Stimulated activated CD4-positive, alpha-beta T cell treated with anti-CD3 and anti-CD28 coated beads, Interleukin-12 subunit alpha, Interleukin-12 subunit beta, amount 100 ng/mL, for 24 hours (primary cell): ENCODE measurements around the gene RPH3AL.
"Not testable (repeated sequence)": the region's sequence is repeated elsewhere in the genome, so short reads cannot be mapped to it uniquely, and the experiment has no call there.

Experiments used
- DNase-seq, 2 experiments: peaks; one replicate each; pipeline ENCODE4 v3.0.0-alpha.2; 2020; ENCODE audit warnings: low read depth in 2 of 2

Gene RPH3AL

DNA sequence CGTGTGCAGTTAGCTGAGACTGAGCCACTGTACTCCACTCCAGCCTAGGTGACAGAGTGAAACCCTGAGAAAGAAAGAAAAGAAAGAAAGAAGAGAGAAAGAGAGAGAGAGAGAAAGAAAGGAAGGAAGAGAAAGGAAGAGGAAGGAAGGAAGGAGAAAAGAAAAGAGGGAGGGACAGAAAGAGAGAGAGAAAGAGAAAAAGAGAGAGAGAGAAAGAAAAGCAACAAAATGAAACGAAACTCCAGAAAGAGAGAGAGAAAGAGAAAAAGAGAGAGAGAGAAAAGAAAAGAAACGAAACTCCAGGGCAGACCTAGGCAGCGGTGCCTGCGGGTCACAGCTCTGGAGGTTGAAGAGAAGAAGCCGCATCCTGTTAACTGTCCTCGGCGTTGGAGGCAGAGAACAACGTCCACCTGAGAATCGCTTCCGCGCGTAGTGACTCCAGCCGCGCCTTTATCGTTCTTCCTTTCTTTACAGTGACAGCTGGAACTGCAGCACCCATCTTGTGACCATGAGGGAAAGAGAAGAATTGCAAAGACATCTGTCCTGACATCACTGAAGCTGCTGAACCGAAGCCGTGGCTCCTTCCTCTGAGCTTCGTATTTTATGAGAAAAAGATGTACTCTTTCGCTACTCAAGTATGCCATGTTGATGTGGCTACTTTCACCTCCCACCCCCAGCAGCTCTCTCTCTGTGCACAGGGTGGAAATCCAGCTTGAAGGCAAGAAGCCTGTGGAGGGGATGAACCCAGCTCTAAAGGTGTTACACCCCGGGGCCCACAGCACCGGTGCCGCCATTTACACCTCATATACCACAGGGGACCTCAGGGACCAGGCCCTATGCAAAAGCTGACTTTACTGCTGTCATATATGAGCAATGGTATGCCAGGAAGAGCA is 114.3 kb downstream of the RPH3AL start:
- DNase-seq = no peak

DNA sequence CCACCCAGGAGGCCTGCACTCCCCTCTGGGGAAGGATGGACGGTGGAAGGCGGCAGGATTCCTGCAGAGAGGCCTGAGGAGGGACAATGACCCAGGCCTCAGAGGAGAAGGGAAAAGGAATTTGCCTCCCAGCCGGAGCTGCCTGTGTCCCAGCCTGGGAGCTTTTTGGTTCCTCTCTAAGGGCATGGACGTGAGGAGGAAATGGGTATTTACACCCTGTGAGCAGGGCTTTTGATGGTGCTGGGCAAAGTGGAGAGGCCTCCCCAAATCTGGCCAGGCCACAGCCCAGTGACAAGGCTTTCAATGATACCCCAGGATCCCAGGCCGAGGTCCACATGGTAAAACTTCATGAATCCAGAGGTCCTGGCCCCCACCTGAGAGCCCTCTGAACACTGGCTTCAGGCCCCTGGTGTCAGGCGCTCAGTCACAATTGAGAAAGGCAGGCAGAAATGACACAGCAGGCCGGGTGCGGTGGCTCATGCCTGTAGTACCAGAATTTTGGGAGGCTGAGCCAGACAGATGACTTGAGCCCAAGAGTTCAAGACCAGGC is 115.1 kb downstream of the RPH3AL start:
- no peak for DNase-seq

DNA sequence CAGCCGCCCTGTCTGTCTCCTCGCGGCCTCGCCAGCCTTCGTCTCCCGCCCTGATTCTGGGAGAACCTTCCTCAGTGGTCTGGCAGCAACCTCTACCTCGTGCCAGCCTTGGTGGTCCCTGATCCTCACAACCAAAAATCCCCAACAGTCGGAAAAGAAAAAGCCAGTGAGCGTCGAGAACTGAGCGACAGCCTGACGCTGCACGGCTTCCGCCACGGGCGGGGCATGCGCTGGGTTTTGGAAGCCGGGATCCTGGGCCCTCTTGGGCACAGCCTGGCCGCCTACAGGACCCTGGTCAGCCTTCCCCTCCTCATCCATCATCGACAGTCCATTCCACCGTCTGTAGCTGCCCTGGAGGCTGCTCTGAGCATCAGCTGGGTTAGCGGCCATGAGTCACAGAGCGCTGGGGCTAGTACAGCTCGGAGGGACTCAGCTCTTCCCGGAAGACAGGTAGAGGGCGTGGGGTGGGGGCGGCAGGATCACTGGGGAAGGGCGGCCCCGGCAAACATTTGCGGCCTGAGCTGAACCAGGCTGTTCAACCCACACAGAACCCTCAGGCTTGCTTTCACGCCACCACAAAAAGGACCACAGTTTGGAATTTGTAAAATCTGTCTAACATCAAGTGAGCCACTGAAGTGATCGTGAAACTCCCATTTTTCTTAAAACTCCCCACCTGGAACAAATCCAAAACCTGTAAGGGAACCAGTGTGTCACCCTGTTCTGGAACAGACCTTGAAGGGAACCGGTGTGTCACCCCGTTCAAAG is 115.8 kb downstream of the RPH3AL start:
- DNase-seq = no peak

DNA sequence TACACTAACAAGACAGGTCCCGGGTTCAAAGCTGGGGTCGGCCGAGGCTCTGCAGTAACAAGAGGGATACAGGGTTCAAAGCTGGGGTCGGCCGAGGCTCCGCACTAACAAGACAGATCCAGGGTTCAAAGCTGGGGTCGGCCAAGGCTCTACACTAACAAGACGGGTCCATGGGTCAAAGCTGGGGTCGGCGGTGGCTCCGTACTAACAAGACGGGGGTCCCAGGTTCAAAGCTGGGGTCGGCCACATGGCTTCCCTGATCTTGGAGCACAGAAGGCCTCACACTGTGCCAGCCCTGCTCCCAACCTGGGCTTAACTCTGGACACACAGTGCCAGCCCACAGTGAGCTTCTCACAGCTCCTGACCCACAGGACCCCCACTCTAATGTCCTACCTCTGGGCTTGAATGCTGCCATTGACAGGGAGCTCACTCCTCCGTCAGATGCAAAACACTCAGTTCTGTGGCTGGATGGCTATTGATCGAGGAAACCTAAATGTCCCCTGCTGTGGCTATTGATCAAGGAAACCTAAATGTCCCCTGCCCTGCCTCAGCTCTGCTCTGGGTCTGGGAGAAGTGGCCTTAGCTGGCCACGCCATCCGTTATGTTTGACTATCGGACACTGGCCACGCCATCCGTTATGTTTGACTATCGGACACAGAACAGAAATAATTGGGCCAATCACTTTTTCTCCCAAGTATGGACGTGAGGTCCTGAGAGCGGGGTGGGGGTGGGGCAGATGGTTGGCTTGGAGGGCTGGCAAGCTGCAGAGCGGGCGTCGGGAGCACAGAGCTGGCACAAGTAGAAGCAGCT is 116.6 kb downstream of the RPH3AL start:
- DNase-seq = no peak

DNA sequence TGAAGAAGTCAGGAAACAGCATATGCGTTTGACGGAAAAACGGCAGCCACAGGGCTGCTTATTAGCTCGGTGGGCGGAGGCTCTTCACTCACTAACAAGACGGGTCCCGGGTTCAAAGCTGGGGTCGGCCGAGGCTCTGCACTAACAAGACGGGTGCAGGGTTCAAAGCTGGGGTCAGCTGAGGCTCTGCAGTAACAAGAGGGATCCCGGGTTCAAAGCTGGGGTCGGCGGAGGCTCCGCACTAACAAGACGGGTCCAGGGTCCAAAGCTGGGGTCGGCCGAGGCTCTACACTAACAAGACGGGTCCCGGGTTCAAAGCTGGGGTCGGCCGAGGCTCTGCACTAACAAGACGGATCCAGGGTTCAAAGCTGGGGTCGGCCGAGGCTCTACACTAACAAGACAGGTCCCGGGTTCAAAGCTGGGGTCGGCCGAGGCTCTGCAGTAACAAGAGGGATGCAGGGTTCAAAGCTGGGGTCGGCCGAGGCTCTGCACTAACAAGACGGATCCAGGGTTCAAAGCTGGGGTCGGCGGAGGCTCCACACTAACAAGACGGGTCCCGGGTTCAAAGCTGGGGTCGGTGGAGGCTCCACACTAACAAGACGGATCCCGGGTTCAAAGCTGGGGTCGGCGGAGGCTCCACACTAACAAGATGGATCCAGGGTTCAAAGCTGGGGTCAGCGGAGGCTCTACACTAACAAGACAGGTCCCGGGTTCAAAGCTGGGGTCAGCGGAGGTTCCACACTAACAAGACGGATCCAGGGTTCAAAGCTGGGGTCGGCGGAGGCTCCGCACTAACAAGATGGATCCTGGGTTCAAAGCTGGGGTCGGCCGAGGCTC is 117.4 kb downstream of the RPH3AL start:
- not testable (repeated sequence) for DNase-seq

DNA sequence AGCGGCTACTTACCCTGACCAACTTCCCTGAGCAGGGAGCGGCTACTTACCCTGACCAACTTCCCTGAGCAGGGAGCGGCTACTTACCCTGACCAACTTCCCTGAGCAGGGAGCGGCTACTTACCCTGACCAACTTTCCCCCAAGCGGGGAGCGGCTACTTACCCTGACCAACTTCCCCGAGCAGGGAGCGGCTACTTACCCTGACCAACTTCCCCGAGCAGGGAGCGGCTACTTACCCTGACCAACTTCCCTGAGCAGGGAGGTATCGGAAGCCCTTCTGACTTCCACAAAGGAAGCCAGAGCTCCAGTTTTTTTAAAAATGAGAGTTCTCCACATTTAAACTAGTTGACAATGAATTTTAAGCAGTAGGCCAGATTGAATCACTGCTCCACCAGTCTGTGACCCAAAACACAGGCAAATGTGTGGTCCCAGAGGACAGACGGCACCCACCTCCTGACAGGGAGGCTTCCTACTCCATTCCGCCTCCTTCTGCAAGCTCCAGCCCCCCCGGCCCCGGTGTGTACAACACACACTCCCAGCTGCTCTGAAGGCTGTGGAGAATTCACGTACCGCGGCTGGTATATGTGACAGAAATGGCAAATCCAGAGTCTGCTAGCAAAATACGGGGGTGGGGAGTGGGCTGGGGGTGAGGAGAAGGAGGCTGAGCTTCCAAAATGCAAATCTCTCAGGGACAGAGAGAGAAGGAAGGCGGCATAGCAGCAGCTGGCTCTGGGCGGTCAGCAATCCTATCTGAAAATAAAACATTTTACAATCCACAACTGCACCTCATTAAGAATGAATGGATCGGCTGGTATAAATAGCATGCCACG is 118.2 kb downstream of the RPH3AL start:
- DNase-seq = not testable (repeated sequence)

DNA sequence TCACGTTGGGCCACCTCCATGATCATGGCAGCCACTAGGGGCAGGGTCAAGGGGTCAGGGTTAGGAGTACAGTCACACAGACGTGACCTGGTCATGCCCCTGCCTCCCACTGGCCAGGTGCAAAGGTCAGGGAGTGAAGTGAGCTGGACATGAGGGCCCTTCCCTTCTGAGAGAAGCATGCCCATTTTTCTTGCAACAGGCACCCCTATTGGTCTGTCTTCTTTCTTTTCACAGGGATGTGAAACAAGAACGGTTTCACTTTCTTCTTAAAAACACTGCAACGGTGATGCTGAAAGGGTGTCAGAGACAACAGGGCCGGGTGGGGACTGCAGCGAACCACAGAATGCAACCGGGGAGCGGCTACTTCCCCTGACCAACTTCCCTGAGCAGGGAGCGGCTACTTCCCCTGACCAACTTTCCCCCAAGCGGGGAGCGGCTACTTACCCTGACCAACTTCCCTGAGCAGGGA is 119.1 kb downstream of the RPH3AL start:
- DNase-seq = no peak

DNA sequence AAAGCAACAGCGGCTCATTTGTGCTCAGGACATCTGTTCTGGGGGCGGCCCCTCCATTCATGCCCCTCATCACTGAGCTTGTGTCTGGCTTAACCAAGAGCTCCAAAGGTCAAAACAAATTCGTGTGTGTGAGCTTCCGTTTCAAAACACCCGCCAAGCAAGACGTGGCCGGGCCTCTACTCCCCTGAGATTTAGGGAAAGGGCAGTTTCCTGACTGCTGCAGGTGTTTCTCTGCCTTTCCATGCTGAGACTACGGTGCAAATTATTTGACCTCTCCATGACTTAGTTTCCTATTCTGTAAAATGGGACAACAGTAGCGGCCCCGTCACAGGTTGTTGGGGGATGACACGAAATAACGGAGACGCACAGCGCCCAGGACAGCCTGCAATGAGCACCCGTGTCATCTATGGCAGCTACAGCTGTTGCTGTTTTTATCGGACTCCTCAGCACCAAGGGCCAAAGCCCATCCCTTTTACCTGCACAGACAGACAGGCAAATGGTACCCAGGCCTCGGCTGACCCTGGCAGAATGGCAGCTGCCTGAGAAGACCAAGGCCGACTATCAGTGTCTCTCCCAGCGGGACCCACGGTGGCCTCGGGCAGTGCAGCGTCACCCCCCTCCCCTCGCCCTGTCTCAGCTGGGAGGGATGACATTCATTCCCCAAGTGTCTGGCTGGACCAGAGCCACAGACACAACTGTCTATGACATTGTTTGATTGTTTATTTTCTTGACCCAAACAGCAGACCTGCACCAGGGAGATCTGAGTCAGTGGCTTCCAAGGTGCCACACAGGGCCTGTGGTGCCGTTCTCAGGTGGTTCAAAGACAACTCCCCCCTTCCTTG is 120.4 kb downstream of the RPH3AL start:
- DNase-seq = no peak

DNA sequence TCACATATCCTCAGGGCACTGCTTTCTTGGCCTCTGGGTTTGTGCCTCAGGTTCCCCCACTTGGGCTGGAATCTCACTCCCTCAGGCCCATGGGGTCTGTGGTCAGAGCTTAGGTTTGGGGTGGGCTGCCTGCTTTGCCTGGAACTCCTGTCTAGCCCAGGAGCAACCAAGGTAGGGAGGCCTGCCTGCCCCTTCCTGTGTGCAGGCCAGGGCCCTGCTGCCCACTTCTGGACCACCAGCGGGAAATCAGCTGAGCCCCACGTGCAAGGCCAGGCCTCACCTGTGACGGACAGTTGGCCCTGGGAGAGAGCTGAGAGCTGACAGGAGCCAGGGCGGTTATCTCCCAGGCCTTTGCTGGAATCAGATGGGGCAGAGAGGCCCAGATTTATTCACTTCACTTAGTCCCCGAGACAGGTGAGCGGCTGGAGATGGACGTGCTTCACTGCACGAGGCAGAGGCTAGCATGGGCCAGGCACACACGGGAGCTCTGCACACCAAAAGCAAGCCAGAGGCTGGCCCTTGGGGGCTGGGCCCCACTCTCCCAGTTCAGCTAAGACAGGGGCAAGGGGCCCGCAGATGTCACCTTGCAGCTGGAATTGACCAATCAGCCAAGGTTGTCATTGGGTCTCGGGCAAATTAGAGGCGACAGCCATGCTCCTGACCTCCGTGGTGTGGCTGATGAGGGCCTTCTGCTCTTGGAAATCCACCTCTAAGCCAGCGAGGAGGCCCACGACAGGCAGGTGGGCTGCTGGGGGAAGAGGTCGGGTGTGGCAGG is 121.2 kb downstream of the RPH3AL start:
- no peak for DNase-seq

DNA sequence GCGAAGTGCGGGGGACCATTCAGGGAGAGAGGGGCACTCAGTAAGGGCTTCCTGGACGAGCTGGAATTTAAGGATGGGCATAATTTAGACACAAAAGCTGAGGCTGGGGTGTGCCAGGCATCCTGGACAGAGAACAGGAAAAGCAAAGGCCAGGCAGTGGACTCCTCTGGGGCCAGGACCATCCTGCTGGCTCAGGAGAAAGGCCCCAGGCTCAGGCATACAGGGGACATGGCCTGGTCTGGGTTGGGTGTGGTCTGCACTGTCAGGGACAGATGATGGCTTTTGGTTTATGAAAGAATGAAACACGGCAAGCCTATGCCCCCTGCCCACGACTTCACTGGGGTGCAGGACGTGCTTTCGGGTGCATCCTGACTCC is 122.2 kb downstream of the RPH3AL start:
- DNase-seq = no peak

DNA sequence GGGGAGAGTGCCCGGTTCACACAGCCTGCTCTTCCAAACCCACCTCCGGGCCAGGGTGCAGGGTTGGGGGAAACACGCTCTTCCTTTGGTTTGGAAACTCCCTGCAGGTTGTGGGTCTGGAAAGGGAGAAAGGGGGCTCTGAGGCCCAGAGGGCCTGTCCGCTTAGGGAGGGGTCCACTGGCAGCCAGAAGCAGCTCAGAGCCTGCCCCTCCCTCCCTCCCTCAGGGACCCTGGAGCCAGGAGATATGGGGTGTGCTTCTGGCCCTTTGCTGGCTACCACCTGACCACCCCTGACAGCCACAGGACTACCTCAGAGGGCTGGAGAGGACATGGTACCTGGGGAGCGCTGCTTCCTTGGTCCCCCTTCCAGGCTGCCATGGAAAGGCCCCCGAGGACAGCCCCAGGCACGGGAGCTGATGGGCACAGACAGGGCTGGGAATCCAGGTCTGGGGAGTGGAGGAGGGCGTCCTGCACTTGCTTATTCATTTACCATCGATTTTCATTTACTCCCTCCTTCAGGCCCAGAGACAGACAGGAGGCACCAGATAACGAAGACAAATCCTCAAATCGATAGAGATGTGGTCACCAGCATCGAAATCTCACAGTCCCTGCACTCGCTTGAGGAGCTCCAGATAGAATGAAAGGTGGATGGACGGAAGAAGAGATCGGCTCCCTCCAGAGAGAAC is 122.8 kb downstream of the RPH3AL start:
- no peak for DNase-seq

DNA sequence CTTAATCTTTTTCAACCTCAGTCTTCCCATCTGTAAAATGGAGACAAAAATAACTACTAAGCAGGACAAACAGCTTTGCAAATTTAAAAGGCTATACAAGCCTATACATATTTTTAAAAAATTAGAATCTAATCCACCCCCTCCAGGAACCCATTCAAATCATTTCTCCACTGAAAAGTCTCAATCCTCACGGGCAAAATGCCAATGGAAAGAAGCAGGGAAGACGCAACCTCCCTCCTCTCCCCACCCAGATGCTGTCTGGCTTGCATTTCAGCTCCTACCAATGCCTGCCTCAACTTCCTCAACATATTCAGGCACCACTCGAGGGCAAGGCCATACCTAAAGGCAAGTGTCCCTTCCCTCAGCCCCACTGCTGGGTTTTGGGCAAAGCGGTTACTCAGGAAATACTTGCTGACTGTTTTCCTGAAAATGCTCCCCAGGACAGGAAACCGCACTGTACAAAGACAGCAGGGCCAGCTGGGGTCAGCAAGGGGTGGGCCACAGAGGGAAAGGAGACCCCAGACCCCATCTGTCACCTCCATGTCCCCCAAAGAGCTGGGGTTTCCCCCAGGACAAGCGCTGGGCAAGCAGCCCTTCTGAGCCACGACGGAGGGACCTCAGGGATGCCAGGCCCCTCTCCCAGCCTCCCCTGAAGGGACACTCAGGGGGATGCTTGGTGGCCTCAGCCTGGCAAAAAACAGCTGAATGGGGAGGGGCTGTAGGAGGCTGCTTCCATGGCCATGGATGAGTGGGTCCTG is 123.5 kb downstream of the RPH3AL start:
- DNase-seq = no peak

DNA sequence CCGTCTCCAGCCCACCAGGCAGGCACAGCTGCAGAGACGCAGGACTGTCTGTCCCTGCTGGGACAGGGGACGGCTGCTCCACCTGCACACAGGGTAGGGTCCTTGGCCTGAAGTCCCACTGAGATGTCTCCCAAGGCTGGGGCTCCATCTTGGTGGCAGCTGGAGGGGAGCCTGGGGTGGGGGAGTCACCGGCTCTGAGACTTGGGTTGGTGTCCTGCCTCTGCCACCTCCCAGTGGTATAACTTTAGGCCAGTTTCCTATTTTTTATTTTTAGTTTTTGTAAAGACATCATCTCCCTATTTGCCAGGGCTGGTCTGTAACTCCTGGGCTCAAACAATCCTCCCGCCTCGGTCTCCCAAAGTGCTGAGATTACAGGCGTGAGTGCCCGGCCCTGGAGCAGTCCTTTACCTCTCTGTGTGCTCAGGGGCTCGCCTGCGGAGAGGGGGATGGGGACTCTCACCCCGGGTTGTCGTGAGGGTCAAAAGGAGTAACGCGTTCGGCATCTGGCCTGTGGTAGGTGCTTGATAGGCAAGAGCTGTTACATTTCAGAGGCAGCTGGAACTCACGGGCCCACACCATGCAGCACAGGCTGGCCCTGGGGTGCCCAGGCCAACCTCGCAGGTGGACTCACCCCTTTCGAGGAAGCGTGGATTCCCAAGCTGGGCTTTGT is 124.5 kb downstream of the RPH3AL start:
- DNase-seq = no peak

DNA sequence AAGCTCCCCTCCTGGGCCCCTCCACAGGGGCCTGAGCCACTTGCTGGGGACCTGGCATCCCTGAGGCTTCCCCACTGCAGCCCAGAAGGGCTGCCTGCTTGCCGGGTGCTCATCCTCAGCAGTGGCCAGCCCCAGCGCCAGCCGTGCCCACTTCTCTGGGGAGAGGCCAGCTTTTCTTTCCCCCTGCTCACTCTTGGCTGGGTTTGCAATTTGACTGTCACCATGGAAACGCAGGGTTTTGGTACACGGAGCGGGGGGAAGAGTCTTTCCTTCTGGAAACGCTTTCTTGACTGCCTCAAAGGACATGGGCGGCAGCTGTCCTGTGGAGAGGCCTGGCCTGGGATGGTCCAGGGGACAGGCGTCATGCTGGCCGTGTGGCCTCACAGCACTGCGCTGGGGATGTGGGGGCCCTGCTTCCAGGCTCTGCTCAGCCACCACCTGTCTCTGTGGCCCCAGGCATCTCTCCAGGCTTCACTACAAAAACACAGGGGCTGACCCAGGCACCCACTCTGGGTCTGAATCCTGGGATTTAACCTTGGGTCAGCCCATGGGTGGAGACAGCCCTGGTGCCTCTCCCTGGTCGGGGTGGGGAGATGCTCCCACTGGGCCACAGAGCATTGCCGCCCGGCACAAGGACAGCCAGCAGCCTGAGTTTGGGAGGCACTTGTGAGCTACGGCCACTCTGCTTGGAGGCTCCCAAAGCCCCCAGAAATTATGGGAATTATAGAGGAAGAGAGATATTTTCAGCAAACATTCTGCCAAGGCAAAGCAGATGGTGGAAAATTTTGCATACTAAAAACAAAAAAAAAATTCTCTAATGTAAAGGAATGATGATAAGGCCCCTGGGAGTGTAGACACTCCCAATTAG is 125.3 kb downstream of the RPH3AL start:
- DNase-seq = no peak
